ENCODE measurements around the gene CYSRT1.

Gene CYSRT1

GRCh38 chr9:137206602-137207001, 18.4 kb upstream of the CYSRT1 start:
- no peak for DNase-seq (ENCODE audit: low read depth)
- TF ChIP-seq CTCF (IDR thresholded peaks at IDR 0.05; ENCODE audit: control insufficient read depth, insufficient read depth, low read depth, low read length, missing control alignments) = no peak
- peak overlapping the region; percentile 81; the same call in 1 of the 2 replicates for H3K4me3 ChIP-seq (ENCODE audit: control insufficient read depth, low read depth, low read length)

GRCh38 chr9:137211532-137211931, 13.4 kb upstream of the CYSRT1 start:
- no peak for DNase-seq (ENCODE audit: low read depth)
- H3K4me3 ChIP-seq (ENCODE audit: control insufficient read depth, low read depth, low read length) = no peak overlapping the region
- no peak for TF ChIP-seq CTCF (IDR thresholded peaks at IDR 0.05; ENCODE audit: control insufficient read depth, insufficient read depth, low read depth, low read length, missing control alignments)

GRCh38 chr9:137212520-137212919, 12.5 kb upstream of the CYSRT1 start:
- TF ChIP-seq CTCF (IDR thresholded peaks at IDR 0.05; ENCODE audit: control insufficient read depth, insufficient read depth, low read depth, low read length, missing control alignments) = no peak
- no peak for DNase-seq (ENCODE audit: low read depth)
- no peak overlapping the region for H3K4me3 ChIP-seq (ENCODE audit: control insufficient read depth, low read depth, low read length)

GRCh38 chr9:137213160-137214060, 11.6 kb upstream of the CYSRT1 start:
- TF ChIP-seq CTCF (IDR thresholded peaks at IDR 0.05; ENCODE audit: control insufficient read depth, insufficient read depth, low read depth, low read length, missing control alignments) = peak; percentile 7
- H3K4me3 ChIP-seq (ENCODE audit: control insufficient read depth, low read depth, low read length) = no peak overlapping the region
- no peak for DNase-seq (ENCODE audit: low read depth)

- TF ChIP-seq CTCF (IDR thresholded peaks at IDR 0.05; ENCODE audit: control insufficient read depth, insufficient read depth, low read depth, low read length, missing control alignments) = no peak
- DNase-seq (ENCODE audit: low read depth) = no peak
- no peak overlapping the region for H3K4me3 ChIP-seq (ENCODE audit: control insufficient read depth, low read depth, low read length)
Observed at GRCh38 chr9:137214620-137215019, 10.4 kb upstream of the CYSRT1 start.

GRCh38 chr9:137215196-137215986, 9.6 kb upstream of the CYSRT1 start:
- H3K4me3 ChIP-seq (ENCODE audit: control insufficient read depth, low read depth, low read length) = no peak overlapping the region
- no peak for TF ChIP-seq CTCF (IDR thresholded peaks at IDR 0.05; ENCODE audit: control insufficient read depth, insufficient read depth, low read depth, low read length, missing control alignments)
- no peak for DNase-seq (ENCODE audit: low read depth)

Data from AG09309 (cell line).